Epithelial cell of proximal tubule (primary cell): Measurements from ENCODE around the gene OR2V1. TPM values are rescaled to one million over a fixed set of nuclear protein-coding genes. Genes with fewer than 3 reads are reported as not detected.

Source experiments
- DNase-seq: peaks from one replicate; pipeline ENCODE4 v3.0.0-alpha.2; 2011; ENCODE audit warnings: low read depth
- H3K4me3 ChIP-seq: 2 replicates; pipeline ENCODE4 v1.5.1; 2011; ENCODE audit warnings: low read depth, mild to moderate bottlenecking, low read length
- CTCF ChIP-seq: conservative IDR thresholded peaks from 2 replicates; pipeline ENCODE4 v1.5.1; 2012; ENCODE audit warnings: low read depth, mild to moderate bottlenecking, low read length
- total RNA-seq: library from RNA; depleted of rRNA; stranded (reverse); fragments of >200 nt; gene quantifications from 2 replicates; pipeline ENCODE4 v1.2.3, GENCODE V29; 2015

The OR2V1 gene
- total RNA-seq, 1 donor from 2014 or later: not detected

DNA sequence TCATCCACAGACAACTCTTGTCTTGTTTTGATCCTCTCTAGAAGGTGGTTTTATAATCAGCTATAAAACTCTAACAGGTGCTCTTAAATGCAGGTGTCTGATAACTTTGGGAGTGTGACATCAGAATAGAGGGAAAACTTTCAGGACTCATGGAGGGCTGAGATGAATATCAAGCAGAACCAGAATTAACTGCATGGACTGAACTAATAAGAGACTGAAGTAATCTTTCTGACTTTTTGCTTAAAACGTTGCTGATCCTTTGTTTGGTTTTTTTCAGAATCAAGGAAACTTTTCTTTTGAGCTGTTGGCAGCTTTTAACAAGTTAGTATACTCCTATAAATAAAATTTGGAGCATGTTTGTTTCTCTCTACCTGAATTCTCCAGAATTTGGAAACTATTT, 14.2 kb upstream of the OR2V1 start:
- no peak for DNase-seq
- no peak for TF ChIP-seq CTCF
- H3K4me3 ChIP-seq: no peak overlapping the region

DNA sequence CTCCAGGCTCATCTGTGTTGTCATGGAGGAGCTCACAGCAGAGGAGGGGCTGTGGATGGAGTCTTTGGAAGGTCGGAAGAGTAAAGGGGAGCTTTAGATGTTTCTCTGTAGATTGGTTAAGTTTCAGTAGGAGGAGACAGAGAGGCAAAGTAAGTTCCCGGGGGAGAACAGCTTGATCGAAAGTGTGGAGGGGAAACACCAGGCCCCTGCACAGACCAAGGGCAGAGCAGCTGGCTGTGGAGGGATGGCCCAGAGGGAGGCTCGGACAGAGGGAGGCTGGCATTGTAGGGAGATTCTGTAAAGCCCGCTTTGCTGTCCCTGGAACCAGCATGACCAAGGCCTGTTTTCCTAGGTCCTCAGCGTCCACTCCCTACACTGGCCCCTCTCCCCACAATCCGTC, 11.1 kb upstream of the OR2V1 start:
- no peak overlapping the region for H3K4me3 ChIP-seq
- no peak for TF ChIP-seq CTCF
- no peak for DNase-seq

DNA sequence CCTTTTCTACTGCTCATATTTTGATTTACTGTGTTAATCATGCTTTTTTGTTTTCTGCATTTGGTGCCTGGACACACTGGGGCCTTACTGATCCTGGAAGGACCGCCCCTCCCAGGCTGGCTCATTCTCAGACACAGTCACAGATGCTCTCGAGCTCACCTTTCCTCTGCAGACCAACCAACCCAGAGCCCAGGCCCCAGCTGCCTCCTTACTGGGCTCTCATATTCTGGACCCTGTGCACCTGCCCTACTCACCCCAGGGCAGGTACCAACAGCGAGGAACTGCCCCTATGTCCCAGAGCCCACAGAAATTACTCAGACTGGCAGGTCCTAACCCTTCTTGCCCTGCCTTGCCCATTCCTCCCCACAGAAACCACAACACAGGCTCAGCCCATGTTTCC, 9.8 kb upstream of the OR2V1 start:
- TF ChIP-seq CTCF: no peak
- H3K4me3 ChIP-seq: no peak overlapping the region
- DNase-seq: no peak

DNA sequence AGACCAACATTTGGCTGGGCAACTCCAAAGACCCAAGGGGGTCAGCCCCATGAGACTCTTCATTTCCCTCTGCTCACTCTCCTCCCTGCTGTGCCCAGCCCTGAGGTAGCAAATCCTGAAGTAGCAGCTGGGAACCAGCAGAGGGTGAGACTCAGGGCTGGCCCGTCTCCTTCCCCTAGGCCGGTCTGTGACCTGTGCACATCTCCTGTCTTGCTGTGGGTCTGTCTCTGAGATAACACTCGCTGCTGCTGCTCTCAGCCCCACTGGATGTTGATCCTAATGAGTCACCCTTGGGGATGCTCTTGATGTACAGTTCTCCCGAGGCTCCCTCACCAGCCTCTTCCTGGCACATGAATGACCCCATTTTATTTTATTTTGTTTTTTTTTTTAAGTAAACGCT, 7.3 kb upstream of the OR2V1 start:
- peak; percentile 3 for TF ChIP-seq CTCF
- no peak for DNase-seq
- H3K4me3 ChIP-seq: no peak overlapping the region

DNA sequence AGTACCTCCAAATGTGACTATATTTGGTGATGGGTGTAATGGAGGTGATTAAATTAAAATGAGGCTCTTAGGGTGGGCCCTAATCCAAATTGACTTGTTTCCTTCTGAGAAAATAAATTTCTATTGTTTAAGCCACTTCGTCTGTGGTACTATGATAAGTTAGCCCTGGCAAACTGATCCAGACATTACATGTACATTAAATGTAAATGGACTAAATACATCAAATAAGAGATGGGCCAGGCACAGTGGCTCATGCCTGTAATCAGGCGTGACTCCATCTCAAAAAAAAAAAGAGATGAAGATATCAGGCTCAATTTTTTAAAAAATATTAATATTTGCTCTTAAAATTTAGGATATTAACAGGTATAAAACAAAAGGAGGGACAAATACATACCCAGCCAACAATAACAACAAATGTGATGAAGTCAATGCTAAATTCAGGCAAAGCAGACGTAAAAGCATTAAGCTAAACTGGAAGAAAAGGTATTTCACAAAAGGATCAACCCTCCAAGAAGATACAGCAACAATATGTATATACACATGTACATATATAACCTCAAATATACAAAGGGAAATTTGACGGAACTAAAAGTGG, 5.5 kb upstream of the OR2V1 start:
- H3K4me3 ChIP-seq: no peak overlapping the region
- no peak for TF ChIP-seq CTCF

GRCh38 chr5:181134259-181134658, 3.3 kb upstream of the OR2V1 start:
- no peak overlapping the region for H3K4me3 ChIP-seq
- TF ChIP-seq CTCF: no peak

More for the DNA sequence above, 5.5 kb upstream of the OR2V1 start:
- no peak for DNase-seq

DNA sequence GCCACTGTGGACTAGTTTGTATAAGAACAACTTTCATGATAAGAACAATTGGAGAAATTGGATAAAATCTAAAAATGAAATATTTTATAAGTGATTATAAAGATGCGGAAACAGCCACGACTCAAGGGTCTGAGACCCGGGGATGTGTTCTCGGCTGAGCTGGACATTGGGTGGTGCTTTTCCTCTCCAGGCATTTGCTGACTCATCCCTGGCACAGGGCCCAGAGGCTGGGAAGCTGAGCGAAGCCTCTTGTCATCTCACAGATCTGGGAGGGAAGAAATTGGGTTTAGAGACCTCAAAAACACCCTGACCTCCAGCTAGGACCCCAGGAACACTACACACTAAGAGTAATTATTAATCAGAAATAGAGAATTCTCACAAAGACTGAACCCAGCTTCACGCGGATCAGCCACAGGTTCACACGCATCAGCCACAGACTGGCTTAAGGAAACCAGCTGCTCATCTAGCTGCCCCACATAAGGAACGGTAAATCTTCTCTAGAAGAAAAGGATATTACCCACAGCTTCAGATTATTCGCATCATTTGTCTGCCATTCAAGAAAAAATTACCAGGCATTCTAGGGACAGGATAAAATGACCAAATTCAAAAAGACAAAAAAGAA, 2.8 kb upstream of the OR2V1 start:
- no peak overlapping the region for H3K4me3 ChIP-seq
- DNase-seq: peak; percentile 29
- TF ChIP-seq CTCF: no peak

More at GRCh38 chr5:181134259-181134658, 3.3 kb upstream of the OR2V1 start:
- DNase-seq: no peak
